GM12874 (cell line): ENCODE results near the gene CCDC57.

Experiments used
- TF ChIP-seq, protein P1 (sequence below): IDR thresholded peaks from 2 replicates; pipeline ENCODE4 v1.5.1; 2011; ENCODE audit warnings: low read depth, mild to moderate bottlenecking, control low read depth, low read length, moderate library complexity; ENCODE audit not compliant: insufficient read depth

CCDC57 gene

DNA sequence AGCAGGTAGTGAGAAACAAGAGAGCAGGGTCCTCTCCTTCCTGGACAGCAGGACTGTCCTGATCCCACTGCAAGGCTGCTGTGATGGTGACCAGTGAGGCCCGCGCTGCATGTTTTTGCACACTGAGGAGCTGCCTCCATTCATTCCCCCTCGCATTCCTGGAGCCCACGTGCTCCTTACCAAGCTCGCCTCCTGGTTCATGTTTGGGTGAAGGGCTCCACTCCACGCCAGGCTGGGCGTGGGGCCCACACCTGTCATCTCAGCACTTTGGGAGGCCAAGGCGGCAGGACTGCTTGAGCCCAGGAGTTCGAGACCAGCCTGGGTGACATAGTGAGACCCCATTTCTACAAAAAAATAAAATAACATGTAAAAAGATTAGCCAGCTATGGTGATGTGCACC is 99.2 kb downstream of the CCDC57 start:
- TF ChIP-seq, protein P1, sequence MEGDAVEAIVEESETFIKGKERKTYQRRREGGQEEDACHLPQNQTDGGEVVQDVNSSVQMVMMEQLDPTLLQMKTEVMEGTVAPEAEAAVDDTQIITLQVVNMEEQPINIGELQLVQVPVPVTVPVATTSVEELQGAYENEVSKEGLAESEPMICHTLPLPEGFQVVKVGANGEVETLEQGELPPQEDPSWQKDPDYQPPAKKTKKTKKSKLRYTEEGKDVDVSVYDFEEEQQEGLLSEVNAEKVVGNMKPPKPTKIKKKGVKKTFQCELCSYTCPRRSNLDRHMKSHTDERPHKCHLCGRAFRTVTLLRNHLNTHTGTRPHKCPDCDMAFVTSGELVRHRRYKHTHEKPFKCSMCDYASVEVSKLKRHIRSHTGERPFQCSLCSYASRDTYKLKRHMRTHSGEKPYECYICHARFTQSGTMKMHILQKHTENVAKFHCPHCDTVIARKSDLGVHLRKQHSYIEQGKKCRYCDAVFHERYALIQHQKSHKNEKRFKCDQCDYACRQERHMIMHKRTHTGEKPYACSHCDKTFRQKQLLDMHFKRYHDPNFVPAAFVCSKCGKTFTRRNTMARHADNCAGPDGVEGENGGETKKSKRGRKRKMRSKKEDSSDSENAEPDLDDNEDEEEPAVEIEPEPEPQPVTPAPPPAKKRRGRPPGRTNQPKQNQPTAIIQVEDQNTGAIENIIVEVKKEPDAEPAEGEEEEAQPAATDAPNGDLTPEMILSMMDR: no peak

DNA sequence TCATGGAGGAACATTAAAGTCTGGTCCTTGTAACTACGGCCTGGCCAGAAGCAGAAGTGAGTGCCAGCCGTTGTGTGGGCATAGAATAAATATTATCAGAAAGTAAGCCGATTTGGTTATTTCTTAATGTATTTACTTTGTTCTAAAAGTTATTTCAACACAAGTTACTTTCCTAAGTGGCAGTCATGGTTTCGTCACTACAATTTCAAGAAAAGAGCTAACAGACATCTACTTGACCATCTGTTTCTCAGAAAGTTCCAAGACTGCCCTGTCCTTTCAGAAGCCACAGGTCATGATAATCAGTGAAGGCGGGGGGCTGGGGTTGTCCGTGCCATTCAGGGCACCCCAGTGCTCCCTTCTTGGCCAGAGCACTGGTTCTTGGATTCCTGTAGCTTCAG is 99.7 kb downstream of the CCDC57 start:
- TF ChIP-seq, protein P1: no peak

DNA sequence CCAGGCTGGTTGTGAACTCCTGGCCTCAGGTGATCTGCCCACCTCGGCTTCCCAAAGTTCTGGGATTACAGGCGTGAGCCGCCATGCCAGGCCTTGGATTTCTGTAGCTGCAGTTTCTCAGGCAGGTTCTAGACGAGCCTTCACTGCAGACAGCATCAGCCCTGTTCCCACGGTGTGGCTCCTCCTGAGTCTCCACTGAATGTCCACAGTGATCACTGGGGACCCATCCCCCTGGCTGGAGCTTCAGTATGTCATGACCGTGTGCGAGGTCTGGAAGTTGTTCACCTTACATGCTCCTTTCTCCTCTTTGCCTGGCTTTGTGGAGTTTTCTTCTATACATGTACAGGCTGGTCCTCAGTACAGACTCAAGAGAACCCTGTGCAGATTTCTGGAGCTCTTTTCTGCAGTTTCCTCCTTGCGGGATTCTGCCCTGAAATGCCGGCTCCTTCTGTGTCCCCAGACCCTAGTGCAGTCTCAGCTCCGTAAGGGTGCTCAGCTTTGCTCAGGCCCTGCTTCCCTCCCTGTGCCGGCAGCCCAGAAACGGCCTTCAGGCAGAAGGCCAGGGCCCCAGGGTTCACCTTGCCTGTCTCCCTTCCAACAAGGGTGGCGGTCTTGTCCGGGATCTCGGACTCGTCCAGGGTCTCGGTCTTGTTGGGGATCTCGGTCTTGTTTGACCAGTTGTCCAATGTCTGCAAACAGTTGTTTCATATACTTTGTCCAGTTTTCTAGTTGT is 100.3 kb downstream of the CCDC57 start:
- TF ChIP-seq, protein P1: no peak

DNA sequence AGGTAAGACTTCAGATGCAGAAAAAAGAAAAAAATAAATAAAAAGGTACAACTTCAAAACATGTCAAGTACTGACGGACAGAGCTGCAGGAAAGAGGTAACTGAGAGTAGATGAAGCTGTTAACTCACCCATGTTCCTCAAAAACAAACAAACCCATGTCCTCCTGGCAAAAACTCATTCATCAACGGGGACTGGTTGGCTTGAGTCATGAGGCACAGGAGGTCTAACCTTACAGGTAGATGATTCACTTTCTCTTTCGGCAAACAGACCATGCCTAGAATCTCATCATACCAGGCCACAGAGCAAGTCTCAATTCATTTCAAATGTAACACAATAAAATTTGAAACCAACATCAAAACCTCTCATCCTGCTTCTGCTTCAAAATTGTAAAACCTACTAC is 102.3 kb downstream of the CCDC57 start:
- TF ChIP-seq, protein P1: no peak

DNA sequence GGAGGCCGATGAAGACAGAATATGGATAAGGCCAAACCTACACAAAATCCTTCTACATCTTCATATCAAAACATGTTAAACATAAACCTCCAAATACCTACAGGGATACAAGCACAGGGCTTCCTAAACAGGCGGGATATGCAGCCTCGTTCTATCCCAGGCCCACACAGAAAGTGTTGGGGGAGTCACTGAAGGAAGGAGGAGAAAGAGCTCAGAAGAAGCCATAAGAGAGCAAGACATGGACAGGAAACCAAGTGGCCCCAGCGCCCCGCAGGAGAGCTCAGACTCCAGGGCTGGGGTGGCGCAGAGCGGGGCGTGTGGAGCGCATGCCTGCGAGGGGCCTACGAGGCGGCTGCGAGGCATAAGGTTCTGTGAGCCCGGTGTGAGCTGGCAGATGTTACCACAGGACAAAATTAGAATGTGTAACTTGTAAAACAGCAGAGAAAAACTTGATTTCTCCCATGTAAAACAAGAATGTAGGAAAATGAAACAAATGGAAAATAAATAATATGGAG is 103.6 kb downstream of the CCDC57 start:
- TF ChIP-seq, protein P1: no peak

DNA sequence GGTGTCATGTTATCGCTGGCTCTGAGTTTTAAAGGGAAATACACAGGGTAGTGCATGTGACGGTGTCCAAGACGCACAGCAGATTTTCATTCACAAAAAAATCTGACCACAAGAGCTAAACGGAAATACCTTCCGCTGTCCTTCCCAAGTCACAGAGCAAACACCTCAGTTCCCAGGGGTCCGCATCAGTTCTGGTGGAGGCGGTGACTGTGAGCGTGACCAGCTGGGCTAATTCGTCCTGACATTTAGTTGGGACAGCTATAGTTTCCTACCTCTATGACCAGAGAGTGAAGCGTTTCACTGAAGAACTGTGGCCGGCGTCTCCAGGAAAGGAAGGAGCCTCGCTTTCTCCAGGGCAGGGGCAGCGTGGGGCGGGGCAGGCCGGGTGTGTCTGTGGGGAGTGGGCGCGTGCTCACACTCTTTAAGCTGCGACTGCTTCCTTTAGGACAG is 104.1 kb downstream of the CCDC57 start:
- TF ChIP-seq, protein P1: no peak

DNA sequence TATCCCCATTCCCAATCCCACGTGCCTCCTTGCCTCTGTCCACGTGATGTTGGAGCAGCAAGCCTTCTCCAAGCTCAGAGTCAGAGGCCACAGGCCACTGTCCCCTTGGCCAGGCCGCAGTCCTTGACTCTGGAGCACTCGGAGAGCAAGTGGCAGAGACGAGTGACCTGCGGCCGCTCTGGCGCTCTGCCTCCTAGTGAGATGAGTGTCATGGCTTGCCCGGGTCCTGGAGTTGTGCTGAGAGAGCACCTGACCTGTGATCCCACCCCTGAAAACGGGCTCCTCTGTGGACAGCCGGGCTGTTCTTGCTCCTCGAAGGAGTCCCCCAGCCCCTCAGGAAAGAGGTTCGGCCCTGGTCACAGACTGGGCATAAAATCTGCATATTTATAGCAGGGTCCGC is 104.6 kb downstream of the CCDC57 start:
- TF ChIP-seq, protein P1: no peak
